Heart left ventricle (tissue), 13 donors: ENCODE measurements around the gene HMGN1.

Source experiments
- CTCF ChIP-seq, 12 donors: fragments of 200-600 bp; sonication (generic) in 4 of 12; IDR thresholded peaks; one replicate each; pipeline versions ENCODE4 v1.5.0 to v1.8.0; 2018 to 2022; ENCODE audit warnings: antibody characterized with exemption in 12 of 12, mild to moderate bottlenecking in 5 of 12
- POLR2A ChIP-seq, 2 donors: fragments of 450-650 bp; IDR thresholded peaks; one replicate each; pipeline ENCODE4 v1.6.1; 2017; ENCODE audit warnings: antibody characterized with exemption in 2 of 2, mild to moderate bottlenecking in 2 of 2, moderate library complexity in 2 of 2
- donor health status: ischemic (EF 13 %, LVEDD 7.1; RV severe dilation, severe dysfunction).
- donor health status: DM: no; HTN: yes; CAD: no.
- donor health status: DM: no; HTN: no; CAD: no.
- donor health status: ischemic (EF 25% LVEDD 6.9; RV normal size, moderate dysfunction).
- donor health status: ischemic (EF 25% LVEDD 5.7; RV mildly dilated, moderate dysfunction).
- donor health status: ischemic (EF 35%, LVEDD 5.7; RV mildly dilated, moderate dysfunction).
- donor health status: nonischemic (EF 11% LVEDD 7.7; RV severe dilation, severe dysfunction).
- donor health status: DM: yes; HTN: yes; CAD: no.
- donor health status: PGD.
- donor health status: ischemic (EF 29% LVEDD 5.4; RV normal size, mild dysfunction).
- donor health status: nonischemic (EF 23%, LVEDD 6.1; RV moderate dilation, normal function).

DNA sequence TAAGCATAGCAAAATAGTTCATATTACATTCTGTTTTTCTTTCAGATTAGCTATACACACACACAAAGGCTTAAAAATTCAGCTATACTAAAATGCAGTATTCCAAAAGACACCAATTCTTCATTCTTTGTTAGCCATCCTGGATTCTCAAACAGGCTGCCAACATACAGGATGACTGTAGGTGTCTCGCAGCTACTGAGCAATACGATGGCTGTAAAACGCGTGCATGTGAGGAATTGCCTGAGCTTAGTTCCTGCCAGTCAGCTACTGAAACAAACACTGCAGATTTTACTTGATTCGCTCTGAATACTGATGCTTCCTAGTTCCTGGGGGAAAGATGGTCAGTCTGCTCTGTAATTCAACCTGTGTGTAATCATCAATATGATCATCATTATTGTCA, 24.7 kb upstream of the HMGN1 start:
- TF ChIP-seq CTCF (IDR thresholded peaks at IDR 0.05) (peak in 3 of 12 donors; percentile 7 to 31 (median 29)), POLR2A (IDR thresholded peaks at IDR 0.05) (no peak)
